ENCODE results near the gene CDH23.

CDH23 gene

DNA sequence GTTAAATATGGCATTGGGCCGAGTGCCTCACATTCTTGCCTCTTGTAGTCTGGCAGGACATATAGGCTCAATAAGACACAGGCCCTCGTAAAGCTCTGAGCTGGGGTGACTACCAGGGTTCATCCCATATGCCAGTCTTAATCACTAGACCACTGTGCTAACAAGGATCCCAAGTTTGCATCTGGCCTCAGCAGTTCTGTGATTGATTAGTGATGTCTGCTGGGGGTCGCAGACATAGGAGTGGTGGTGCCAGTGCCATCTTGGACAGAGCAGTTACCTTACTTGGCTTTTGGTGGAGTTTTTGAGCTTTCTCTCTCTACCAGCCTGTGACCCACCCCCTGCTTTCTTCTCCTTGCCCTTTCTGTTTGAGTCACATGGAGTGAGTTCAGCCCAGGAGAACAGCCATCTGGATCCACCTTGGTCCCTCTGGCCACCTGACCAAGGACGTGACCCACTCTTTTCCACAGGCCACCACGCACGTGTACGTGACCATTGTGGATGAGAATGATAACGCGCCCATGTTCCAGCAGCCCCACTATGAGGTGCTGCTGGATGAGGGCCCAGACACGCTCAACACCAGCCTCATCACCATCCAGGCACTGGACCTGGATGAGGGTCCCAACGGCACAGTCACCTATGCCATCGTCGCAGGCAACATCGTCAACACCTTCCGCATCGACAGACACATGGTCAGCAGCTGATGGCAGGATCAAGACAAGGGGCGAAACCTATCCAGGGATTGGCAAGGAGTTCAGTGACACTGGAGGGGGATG, 380.7 kb downstream of the CDH23 start:
- no peak for DNase-seq (ENCODE audit: low spot score)

DNA sequence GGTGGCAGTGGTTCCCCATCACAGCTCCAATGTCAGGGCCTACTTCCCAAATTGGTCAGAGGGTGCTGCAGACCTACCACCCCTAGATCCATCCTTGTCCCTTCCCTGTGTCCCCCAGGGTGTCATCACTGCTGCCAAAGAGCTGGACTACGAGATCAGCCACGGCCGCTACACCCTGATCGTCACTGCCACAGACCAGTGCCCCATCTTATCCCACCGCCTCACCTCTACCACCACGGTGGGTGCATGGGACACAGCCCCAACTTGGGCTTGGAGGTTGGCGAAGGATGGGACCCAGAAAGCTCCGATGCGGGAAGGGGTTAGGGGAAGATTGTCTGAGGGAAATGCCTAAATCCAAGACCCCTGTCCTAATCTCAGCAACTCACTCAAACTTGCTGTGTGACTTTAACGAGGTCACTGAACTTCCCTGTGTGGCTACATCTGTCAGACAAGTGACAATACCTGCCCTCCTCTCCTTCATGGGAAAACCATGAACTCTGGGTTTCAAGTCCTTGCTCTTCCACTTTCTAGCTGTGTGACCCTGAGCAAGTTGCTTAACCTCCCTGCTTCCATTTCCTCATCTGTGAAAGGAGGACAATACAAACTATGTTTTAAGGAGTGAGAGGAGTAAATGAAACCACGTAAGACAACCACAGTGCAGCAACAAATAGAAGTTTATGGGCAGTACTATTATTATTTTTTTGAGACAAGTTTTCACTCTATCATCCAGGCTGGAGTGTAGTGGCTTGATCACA, 381.5 kb downstream of the CDH23 start:
- DNase-seq (ENCODE audit: low spot score), result no peak

DNA sequence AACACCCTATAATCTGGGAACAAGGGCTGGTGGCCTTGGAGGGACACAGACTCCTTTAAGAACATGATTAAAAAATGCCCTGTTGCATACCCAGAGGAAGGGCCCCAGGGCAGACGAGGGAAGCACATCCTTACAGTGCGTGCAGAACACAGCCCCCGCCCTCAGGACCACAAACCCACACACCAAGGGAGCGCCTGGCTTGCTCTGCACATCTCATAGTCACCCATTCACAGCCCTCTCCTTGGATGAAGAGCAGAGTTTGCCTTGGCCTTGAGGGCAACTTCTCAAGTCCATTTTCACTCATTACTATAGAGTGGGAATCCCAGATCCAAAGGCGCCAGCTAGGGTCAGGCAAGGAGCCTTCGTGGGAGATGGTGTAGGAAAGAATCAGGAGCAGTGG, 382.9 kb downstream of the CDH23 start:
- no peak for DNase-seq (ENCODE audit: low spot score)

DNA sequence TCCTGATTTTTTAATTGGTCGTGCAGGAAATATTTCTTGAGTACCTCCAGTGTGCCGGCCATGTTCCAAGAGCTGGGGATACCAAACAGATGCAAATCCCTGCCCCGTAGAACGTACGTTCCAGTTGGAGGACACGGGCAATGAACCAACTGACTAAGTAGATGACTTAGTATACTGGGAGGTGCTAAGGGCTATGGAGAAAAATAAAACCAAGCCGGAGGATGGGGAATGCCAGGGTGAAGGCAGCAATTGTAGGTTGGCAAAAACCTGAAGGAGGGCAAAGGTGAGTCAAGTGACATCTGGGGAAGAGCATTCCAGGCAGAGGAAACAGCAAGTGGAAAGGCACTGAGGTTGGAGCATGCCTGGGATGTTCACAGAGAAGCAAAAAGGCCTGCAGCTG, 383.4 kb downstream of the CDH23 start:
- DNase-seq (ENCODE audit: low spot score), result no peak

DNA sequence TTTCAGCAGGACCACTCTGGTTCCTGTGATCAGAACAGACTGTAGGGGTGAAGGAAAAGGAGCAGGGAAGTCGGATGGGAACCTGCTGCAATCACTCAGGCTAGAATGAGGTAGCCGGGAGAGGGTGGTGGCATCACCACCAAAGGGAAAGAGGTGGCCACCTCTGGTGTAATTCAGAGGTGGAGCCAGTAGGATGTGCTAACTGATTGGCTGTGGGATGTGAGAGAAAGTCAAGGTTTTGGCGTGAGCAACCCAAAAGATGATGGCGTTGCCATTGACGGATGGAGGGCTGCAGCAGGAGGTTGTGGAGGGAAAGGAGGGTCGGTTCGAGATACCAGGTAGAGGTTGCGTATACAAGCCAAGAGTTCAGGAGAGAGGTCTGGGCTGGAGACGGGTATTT, 384.0 kb downstream of the CDH23 start:
- DNase-seq (ENCODE audit: low spot score), result no peak

DNA sequence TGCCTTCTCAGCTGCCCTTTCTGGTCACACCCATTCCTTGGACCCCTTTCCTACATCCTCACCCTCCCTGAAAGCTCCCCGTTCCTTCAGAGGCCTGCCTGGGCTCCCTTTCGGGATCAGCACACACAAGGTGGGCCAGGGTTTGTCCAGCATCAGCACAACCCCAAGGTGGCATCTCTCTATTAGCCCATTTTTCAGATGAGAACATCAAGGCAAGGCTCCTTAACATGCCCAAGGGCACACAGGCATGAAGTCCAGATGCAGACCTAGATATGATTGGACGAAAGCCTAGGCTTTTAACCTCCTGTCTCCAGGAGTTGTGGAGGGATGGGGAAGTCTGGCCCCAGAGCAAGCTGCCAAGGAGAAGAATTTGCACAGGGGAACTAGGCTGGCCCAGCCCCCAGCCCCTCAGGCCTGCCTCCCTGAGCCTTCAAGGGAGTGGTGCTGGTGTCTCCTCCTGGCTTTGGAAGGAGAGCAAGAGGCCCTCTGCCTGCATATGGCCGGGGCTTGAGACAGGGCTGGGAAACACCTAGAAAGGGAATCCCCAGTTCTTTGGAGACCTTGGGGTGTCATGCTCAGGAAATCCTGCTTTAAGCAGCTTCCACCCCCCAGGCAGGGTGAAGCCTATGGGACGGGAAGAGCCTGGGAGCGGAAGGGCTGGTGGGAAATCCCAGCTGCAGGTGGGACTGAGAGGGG, 385.6 kb downstream of the CDH23 start:
- no peak for DNase-seq (ENCODE audit: low spot score)

DNA sequence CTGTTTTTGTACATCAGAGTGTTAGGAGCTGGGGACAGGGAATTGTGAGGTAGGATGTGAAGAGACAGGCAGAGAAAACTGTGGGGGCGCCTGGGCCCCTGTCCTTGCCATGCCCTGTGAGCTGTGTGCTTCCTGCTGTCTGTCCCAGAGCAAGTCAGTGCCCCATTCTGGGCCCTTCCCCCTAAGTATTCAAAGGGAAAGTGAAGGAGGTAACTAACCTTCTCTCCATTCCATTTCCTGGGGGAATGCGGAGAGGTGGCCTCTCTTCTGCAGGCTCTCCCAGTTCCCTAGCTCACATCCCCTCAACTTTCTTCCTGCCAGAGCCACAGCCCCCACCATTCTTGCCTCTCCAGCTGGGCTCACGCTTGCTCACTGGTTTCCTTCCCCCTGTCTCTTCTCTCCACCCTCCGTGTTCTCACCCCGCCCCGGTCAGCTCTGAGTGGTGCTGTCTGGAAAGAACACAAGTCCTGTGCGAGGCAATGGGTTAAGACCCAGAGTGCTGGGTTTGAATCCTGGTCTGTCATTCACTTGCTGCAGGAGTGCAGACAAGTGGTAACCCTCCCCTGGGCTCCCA, 386.3 kb downstream of the CDH23 start:
- no peak for DNase-seq (ENCODE audit: low spot score)

DNA sequence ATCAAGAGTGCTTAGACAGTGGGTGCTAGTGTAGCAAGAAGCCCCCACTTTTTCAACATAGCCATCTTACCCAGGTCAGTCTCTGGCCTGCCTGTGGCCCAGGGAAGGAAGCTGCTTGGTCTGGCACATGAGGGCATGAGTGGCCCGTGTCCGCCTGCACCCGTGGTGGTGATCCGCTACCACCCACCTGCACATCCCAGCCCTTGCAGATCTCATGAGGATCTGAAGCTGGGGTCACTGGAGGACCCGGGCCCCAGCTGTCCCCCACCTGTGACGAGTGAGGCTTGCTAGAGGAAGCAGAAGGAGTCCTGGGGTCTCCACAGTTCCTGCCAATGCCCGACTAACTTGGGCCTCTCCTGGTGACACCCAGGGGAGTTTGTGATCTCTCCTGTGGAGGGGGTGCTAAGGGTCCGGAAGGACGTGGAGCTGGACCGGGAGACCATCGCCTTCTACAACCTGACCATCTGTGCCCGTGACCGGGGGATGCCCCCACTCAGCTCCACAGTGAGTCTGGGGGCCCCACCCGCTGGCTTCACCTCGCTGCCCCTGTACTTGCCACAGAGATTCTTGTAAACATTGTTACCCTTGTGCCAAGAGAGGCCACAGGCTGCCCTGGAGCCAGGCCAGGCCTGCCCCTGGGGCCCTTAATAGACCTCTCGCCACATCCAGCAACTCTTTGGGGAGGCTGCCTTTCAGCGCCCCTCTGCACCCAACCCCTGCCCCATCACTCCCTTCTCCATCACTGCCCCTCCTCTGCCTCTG, 387.4 kb downstream of the CDH23 start:
- DNase-seq (ENCODE audit: low spot score), result no peak

DNA sequence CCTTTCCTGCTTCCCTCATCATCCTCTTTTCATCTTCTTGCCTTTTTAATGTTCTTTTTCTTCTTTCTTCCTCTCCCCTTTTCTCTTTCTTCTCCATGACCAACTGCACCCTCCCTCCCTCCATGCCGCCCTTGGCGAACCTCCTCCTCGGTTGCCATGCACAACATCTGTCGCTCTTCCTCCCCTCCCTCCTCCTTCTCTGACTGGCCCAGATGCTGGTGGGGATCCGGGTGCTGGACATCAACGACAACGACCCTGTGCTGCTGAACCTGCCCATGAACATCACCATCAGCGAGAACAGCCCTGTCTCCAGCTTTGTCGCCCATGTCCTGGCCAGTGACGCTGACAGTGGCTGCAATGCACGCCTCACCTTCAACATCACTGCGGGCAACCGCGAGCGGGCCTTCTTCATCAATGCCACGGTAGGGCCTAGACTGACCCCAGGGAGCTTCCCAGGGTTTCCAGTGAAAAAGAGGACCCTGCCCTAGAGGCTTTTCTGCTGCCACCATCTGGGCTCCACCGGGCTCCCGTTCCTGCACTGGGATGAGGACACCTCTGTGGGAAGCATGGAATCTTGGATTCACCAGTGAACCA, 388.1 kb downstream of the CDH23 start:
- DNase-seq (ENCODE audit: low spot score), result no peak

DNA sequence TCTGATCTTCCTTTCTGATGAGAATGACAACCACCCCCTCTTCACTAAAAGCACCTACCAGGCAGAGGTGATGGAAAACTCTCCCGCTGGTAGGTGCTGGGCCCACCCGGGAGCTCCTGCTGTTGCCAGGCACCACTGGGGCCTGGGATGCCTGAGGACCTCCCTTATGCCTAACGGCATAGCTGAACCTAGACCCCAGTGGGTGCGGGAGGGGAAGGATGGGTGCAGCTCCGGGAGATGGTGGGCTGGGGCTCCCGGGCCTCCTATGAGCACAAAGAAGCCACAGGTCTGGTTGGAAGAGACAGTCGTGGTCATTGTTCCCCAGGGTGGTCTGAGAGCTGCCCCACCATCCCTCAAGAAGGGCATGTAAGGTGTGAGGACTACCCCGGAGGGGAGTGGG, 392.2 kb downstream of the CDH23 start:
- DNase-seq (ENCODE audit: low spot score), result no peak

DNA sequence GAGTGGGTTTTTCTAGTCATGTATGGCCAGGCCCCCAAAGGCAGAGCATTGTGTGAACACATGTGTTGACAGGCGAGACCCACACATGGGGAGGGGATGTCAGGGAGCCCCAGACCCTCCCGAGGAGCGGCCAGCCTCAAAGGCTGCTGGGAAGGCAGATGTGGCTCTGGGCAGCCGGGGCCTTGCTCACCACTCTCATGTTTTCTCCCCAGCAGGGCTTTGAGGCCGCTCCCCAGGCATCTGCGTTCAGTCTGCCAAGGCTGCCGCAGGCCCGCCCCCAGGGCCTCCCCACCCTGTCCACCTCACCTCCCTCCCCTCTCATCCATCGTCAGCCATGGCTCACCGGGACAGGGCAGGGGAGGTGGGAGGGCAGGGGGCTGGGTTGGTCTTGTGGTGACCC, 393.2 kb downstream of the CDH23 start:
- no peak for DNase-seq (ENCODE audit: low spot score)

DNA sequence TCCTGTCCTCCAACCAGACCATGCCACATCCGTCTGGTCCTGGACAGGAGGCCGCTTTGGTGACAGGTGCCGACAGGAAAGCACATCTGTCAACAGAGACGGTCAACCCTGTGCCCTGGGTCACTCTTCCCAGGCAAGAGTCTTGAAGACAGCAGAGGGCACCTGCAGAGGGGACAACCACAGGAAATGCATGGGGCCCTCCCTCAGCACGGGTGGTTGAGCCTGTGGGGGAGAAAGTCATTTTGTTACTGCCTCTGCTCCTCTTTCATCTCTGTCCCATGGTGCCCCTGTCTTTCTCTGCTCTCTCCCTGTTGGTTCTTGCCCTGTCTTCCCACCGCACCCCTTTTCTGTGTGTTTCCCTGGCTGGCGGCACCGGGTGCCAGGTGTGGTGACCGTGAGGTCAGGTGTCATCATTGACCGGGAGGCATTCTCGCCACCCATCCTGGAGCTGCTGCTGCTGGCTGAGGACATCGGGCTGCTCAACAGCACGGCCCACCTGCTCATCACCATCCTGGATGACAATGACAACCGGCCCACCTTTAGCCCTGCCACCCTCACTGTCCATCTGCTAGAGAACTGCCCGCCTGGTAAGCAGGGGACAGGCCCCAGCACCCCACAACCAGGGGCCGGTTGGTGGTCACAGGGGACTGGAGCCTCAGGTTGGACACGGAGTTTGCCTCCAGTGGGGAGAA, 394.2 kb downstream of the CDH23 start:
- DNase-seq (ENCODE audit: low spot score), result no peak

DNA sequence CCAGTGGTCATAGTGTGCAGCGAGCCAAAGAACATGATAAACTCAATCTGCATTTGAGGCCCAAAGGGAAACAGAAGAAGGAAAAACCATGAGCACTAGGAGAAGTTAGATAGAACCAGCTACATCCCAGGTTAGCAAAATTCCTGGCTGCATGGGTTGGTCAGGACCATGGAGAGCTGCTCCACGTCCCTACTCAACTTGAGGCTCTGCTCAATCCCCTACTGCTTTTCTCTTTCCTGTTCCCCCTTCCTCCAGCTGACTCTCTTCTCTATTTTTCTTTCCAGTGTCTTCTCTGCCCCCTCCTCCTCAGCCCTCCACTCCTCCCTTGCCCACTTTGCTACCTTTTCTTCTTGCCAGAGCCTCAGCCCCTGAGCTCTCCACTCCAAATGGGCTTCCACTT, 398.5 kb downstream of the CDH23 start:
- no peak for DNase-seq (ENCODE audit: low spot score)

DNA sequence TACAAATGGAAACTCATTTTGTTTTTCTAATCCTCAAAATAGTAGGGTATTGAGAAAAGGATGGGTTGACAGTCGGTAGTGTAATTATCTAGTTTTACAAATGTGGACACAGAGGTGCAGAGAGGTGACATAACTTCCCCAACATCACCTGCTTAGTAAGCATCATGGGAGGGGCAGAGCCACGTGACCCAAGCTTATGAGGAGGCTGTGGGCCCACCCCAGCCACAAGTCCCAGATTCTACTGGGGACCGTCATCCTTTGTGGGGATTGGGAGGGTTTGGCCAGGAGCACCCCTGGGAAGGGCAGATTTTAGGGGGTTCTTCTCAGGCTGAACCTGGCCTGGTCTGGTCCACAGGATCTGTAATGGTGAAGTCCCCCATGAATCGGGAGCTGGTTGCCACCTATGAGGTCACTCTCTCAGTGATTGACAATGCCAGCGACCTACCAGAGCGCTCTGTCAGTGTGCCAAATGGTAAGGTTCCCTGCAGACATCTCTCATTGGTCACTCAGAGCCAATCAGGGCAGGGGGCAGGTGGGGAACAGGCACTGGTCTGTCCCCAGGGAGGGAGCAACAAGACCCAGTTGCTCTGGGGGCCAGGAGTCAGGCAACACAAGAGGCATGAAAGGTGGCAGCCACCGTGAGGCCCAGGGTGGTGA, 400.2 kb downstream of the CDH23 start:
- no peak for DNase-seq (ENCODE audit: low spot score)

DNA sequence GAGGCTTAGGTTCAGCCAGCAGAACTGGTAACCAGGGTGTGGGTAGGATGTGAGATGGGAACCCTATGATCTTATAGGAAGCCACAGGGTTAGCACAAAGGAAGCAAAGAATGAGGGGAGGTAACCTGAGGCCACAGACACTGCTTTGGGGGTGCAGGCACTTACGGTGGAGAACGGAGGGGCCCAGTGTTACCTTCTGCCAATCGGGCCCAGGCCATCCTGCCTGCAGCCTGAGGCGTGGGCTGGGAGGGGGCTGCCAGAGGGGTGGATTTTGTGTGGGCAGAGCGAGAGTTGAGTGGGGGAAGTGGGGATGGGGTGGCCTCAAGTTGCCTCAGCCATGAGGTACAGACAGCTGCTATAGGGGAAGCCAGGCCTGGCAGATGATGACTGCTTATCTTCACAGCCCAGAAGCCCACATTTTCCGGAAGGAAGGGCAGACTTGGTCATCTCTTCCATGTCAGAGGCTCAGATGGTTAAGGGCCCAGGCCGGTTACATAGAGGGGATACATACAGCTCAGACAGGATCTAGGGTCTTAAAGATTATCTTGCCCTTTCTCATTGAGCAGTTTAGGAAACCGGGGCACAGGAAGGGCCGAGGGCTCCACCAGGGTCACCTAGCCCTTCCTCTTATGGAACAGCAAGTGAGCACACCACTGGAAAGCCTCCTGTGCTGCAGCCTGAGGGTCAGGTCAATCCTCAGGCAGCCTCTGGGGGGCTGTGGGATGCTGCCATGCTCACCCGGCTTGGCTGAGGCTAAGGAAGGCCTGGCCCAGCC, 401.0 kb downstream of the CDH23 start:
- no peak for DNase-seq (ENCODE audit: low spot score)

DNA sequence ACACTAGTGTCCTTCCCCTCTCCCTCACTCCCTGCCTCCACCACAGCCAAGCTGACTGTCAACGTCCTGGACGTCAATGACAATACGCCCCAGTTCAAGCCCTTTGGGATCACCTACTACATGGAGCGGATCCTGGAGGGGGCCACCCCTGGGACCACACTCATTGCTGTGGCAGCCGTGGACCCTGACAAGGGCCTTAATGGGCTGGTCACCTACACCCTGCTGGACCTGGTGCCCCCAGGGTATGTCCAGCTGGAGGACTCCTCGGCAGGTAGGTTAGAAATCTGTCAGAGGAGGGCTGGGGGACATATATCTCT, 401.5 kb downstream of the CDH23 start:
- DNase-seq (ENCODE audit: low spot score), result no peak

DNA sequence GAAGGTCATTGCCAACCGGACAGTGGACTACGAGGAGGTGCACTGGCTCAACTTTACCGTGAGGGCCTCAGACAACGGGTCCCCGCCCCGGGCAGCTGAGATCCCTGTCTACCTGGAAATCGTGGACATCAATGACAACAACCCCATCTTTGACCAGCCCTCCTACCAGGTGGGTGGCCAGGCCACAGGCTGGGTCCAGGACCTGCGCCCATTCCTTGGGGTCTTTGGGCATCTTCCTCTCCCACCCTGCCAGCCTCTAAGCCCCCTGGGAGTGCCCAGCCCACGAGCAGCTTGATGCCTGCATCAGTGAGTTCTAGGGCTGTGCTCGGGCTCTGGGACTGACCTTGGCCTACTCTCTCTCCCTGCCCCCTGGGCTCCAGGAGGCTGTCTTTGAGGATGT, 402.4 kb downstream of the CDH23 start:
- no peak for DNase-seq (ENCODE audit: low spot score)

DNA sequence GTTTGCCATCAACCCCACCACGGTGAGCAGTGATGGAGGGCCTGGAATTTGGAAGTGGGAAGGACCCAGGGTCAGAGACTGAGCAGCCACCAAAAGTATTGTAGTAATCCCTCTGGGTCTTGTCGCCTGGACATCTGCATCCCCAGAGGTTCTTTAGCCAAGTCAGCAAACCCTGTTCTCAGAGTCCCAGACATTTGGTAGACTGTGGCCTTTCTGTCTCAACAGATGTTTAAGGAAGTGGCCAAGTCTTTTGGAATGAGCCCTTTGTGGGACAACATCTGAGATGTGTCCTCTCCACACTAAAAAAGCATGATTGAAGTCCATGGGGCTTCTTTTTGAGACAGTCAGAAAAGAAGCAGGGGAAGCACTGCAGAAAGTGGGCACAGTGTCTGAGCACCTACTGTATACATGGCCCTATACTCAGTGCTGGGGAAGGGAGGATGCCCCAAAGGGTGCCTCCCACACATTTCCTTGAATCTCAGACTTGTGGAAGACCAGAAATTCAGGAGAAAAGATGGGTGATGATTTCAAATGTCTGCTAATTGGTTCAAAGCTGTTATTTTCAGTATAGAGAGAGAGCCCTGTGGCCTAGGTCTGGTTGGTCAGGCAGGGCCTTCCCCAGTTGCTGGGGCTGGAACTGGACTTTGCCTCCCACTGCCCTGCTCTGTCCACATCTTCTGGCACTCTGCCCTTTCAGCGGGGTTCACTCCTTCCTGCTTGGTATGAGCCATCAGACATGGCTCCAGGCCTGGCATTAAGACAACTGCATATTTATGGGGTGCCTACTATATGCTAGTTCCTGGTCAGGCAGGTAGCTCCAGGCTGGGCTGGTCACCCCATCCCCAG, 403.1 kb downstream of the CDH23 start:
- no peak for DNase-seq (ENCODE audit: low spot score)

DNA sequence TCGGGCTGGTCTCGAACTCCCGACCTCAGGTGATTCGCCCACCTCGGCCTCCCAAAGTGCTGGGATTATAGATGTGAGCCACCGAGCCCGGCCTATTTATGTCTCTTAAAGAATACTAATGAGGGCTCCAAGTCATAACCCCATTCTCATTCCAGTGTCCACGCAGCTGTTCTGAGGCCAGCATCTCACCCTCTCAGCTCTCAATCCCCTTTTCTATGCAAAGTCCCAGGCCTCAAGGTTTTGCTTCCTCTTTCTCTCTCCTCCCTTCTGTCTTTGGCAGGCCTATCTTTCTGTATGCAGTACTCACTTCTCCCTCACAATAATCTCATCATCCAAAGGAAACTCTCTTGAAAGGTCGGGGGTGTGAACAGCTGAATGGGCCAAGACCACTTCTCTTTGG, 404.6 kb downstream of the CDH23 start:
- no peak for DNase-seq (ENCODE audit: low spot score)

Measured in globus pallidus (tissue), 1 donor.